NCI-H2196 treated with DMSO at 0.1 percent for 48 hours (cell line): ENCODE data around the gene TRIM47.

Experiments
- DNase-seq: peaks from one replicate; lab custom pipeline; 2025; ENCODE audit not compliant: unreplicated experiment; lab: John Stamatoyannopoulos, UW

Gene TRIM47, protein sequence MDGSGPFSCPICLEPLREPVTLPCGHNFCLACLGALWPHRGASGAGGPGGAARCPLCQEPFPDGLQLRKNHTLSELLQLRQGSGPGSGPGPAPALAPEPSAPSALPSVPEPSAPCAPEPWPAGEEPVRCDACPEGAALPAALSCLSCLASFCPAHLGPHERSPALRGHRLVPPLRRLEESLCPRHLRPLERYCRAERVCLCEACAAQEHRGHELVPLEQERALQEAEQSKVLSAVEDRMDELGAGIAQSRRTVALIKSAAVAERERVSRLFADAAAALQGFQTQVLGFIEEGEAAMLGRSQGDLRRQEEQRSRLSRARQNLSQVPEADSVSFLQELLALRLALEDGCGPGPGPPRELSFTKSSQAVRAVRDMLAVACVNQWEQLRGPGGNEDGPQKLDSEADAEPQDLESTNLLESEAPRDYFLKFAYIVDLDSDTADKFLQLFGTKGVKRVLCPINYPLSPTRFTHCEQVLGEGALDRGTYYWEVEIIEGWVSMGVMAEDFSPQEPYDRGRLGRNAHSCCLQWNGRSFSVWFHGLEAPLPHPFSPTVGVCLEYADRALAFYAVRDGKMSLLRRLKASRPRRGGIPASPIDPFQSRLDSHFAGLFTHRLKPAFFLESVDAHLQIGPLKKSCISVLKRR

GRCh38 chr17:75878174-75878998 is at the start of gene TRIM47:
Gene TRIM47 (minus strand): TSS chr17:75878581. CDS start chr17:75878548, 33 bp downstream.
- DNase-seq, result peak; percentile 89

- peak; percentile 33 for DNase-seq
Measured at GRCh38 chr17:75927286-75927922, 49.0 kb upstream of the TRIM47 start.

DNA sequence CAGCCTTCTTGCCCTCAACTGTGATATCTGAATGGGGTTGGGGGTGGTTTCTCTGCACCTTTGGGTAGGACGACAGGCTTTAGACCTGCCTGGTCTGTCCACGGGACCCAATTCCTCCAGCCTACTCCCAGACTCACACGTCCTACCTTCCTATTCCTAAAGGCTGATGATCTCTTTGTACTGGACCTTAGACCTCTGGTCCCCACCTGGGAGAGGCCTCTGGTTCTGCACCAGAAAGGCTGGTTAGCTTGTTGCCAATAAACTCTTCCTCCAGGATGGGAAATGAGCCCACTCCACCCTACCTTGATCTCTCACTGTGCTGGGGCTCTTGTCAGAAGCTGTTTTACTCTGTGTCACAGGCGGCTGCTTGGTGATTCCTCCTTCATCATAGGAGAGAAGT is 48.1 kb upstream of the TRIM47 start:
- no peak for DNase-seq

DNA sequence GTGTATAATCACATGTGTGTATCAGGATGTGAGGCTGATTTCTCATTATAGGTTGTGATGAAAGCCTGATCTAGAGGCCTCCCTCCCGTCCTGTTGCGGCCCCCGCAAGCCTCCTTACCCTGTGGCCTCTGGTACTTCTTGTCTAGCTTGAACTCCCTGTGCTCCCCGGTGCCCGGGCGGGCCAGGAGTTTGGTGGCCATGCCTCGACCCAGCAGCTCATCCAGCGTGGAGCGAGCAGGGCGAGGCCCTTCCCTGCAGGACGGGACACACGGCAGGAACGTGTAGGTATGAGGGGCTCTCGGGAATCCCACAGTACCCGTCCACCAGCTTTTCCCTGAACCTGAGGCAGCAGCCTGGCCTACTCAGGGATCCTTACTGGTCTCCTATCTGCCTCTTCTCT is 47.5 kb upstream of the TRIM47 start:
- no peak for DNase-seq

GRCh38 chr17:75925103-75925502 is 46.7 kb upstream of the TRIM47 start:
- no peak for DNase-seq

- DNase-seq, result no peak
Measured at GRCh38 chr17:75922963-75923874, 44.8 kb upstream of the TRIM47 start.

DNA sequence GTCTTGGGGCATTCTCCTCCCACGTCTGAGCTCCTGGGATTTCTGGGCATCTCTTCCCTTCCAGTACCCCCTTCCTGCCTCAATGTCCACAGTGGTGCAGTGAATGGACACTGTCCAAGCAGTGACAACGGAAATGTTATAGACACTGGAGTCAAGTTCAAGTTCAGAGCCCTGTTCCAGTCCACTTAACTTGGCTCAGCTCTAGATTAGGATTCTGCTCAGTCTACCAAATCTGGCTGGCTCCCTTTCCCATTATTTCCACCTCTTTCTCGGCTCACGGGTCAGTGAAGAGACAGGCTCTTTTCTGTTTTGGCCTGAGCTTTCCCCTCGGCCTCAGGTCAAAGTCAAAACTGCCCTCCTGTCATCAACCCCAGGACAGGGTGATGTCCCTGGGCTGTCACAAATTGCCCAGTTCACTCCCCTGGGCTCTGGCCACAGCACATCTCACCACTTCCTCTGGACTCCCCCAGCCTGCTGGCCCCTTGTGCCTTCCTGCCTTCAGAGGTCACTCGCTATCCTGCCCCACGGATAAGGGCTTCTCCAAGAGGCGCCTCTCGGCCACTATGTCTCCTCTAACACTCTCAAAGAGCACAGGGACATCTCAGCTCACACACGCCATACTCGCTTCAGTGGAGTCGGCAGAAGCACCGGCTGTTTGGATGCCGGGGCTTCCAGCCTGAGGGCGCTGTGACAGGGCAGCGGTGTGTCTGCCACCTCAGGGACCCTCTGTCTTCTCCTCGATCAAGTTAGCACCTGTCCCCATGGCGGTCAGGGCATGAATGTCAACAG is 44.0 kb upstream of the TRIM47 start:
- DNase-seq, result no peak

- DNase-seq, result no peak
Measured at GRCh38 chr17:75921596-75921995, 43.2 kb upstream of the TRIM47 start.

- no peak for DNase-seq
Measured at GRCh38 chr17:75920045-75920560, 41.7 kb upstream of the TRIM47 start.

- DNase-seq, result no peak
Measured at GRCh38 chr17:75919611-75920010, 41.2 kb upstream of the TRIM47 start.

GRCh38 chr17:75917917-75918445 is 39.6 kb upstream of the TRIM47 start:
- DNase-seq, result no peak

GRCh38 chr17:75917141-75917916 is 38.9 kb upstream of the TRIM47 start:
- DNase-seq, result no peak

DNA sequence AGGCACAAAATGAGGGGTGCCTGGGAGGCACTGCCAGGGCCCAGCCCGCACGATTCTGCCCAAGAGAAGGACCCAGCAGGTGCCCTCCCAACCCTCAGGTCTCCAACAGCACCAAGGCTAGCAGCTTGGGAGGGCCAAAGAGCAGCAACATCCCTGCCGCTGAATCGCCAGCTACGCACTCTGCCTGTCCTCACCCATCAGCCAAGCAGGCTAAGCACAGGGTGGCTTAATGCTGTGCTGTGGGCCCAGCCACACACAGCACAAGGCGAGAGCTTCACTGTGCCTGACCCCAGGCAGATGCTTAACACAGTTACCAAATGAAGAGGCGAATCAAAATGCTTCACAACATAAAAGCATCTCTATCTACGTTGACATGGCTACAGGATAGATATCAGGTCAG is 36.9 kb upstream of the TRIM47 start:
- DNase-seq, result no peak

DNA sequence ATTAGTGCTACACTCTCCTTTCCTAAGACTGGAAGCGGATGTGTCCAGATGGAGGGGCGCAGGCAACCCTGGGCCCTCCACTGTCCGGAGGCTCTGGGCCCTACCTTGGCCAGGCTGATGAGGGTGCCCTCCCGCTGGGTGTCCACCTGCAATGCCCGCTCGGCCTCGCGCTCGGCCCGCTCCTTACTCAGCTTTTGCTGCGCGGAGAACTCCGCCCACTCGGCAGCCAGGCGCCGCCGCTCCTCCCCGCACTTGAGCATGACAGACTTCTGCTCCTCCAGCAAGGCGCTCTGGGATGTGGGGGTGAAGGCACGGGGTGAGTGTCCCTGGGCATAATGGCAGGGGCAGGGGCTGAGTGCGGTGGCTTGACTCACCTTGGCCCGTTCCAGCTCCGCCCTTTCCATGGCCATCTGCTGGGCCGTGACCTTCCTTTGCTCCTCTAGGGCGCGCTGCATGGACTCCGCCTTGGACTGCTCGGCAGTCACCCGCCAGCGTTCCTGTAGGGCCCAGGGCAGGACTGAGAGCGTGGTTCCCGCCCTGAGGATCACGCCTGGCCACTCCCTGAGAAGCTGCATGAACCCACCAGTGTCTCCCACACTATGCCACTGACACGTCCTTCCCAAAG is 36.4 kb upstream of the TRIM47 start:
- no peak for DNase-seq

DNA sequence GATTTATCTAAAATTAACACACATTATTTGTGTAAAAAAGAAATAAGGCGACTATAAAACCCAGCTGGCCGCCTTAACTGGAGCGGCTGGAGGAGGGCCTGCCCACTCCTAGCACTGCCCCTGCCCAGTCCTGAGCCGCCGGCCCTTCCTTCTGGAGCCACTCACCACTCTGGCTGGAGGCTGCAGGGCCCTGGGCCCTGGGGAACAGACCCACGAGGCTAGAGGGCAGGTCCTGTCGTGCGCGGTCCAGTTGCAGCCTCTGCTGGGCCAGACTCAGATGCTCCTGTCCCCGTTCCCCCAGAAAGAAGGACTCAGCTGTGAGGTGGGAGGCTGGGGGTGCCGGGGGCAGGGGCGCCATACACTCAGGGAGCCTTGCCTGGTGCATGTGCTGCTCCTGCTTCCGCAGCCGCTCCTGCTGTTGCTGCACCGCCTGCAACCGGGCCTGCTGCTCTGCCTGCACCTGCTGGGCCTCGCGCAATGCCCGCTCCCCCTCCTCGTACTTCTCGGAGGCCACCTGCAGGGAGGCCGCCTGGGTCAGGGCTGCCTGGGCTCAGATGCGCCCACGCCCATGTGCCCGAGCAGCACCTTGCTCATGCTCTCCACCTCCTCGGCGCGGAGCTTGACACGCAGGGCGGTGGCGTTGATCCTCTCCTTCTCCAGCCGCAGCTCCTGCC is 35.3 kb upstream of the TRIM47 start:
- DNase-seq, result no peak

DNA sequence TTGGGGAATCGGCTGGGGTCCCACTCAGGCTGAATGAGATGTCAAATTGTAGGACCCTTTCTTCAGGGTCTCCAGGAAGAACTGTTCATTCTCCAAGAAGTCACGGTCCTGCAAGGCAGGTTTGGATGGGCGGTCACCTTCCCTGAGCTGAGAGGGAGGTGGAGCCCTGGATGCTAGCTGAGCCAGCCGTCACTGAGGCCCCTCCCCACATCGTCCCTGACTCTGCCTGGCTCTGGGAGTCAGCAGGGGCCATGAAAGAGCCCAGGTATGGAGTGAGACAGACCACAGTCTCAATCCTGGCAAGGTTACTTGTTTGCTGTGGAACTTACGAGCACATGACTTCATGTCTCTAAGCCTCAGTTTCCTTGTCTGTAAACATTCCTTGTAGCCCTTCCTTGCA is 32.3 kb upstream of the TRIM47 start:
- peak; percentile 81 for DNase-seq

DNA sequence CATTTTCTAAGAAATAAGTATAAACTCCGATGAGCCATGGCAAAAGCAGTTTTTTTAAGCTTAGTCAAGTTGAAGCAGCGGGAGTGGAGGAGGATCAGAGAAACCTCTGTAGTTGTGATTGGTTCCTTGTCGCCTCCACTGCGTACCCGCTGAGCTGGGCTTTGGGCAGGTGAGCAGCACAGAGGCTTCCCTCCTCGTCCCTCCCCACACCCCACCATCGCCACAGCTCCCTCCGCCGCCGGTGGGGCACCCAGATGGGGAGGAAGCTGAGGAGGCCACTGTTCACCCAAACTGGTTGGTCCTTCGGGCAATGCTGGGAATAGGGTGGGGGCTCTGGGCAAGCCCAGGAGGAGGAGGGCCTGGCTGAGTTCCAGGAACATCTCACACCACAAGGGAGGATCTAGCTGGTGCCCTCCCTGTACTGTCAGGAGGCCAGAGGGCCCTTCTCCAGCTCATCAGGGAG is 31.5 kb upstream of the TRIM47 start:
- DNase-seq, result peak; percentile 97
